Measurements from ENCODE around the gene MIF.

The MIF gene

GRCh38 chr22:23847310-23847920 lies 46.8 kb upstream of the MIF start:
- peaks cover 68% of the 10 kb centered on the region for H3K4me1 ChIP-seq (ENCODE audit: low read length)
- H3K27ac ChIP-seq (ENCODE audit: low read length), result no peak overlapping the region
- no peak overlapping the region for H3K9ac ChIP-seq (ENCODE audit: low read length)
- TF ChIP-seq, protein P1, sequence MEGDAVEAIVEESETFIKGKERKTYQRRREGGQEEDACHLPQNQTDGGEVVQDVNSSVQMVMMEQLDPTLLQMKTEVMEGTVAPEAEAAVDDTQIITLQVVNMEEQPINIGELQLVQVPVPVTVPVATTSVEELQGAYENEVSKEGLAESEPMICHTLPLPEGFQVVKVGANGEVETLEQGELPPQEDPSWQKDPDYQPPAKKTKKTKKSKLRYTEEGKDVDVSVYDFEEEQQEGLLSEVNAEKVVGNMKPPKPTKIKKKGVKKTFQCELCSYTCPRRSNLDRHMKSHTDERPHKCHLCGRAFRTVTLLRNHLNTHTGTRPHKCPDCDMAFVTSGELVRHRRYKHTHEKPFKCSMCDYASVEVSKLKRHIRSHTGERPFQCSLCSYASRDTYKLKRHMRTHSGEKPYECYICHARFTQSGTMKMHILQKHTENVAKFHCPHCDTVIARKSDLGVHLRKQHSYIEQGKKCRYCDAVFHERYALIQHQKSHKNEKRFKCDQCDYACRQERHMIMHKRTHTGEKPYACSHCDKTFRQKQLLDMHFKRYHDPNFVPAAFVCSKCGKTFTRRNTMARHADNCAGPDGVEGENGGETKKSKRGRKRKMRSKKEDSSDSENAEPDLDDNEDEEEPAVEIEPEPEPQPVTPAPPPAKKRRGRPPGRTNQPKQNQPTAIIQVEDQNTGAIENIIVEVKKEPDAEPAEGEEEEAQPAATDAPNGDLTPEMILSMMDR (IDR thresholded peaks at IDR 0.05; ENCODE audit: low read depth, low read length), result no peak
- no peak for TF ChIP-seq EZH2phosphoT487 (IDR thresholded peaks at IDR 0.05; ENCODE audit: low read depth)
- H3K4me3 ChIP-seq (ENCODE audit: low read length), result no peak overlapping the region
- H3K36me3 ChIP-seq (replicated peaks; ENCODE audit: low read depth, low read length), result no peaks in the 10 kb centered on the region
- H3K79me2 ChIP-seq (ENCODE audit: low read length), result no peaks in the 10 kb centered on the region
- peak overlapping the region; percentile 37 for H3K4me2 ChIP-seq (ENCODE audit: low read length)
- no peak overlapping the region for H2AFZ ChIP-seq (ENCODE audit: low read depth, low read length)
- H4K20me1 ChIP-seq (ENCODE audit: insufficient read depth, low read length), result no peaks in the 10 kb centered on the region
- H3K27me3 ChIP-seq (ENCODE audit: low read depth, low read length), result 0 out of 2 replicates have a peak, but pooled peaks cover 3% of the 10 kb centered on the region
- no peaks in the 10 kb centered on the region for H3K9me3 ChIP-seq (ENCODE audit: insufficient read depth, low read length)

DNA sequence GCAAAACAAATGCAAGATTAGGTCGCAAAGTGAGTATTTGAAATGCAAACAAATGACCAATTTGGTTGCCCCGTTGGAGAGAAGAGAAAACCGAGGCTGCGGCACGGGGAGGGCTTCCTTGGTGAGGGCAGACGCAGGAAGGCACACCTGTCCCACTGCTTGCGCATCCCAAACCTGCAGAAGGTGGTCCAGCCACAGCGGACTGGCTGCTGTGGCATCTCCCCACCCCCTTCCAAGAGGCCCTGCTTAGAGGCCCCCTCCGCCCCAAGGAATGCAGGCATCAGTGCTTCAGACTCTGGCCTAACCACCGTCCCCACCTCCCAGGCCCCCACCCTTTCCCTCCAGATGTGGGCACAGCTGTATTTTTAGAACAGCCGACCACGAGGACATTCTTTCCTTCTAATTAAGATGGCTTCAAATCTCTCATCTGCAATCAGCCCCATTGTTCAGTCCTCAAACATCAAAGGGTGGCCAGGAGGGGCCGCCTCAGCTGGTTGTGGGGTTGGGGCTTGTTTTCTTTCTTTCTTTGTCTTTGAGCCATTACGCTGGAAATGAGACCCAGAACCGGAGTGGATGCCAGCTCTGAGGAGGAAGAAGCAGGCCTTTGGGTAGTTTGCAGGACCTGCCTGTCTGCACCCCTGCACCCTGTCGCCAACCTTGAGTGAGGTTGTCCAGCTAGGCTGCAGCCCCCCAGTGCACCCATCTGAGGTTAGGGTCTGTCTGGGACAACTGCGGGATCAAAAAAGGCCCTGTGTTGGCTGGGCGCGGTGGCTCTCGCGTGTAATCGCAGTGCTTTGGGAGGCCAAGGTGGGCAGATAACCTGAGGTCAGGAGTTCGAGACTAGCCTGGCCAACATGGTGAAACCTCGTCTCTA lies 46.0 kb upstream of the MIF start:
- peaks cover 68% of the 10 kb centered on the region for H3K4me1 ChIP-seq (ENCODE audit: low read length)
- H3K4me2 ChIP-seq (ENCODE audit: low read length), result peak overlapping the region; percentile 37
- no peak for TF ChIP-seq EZH2phosphoT487 (IDR thresholded peaks at IDR 0.05; ENCODE audit: low read depth)
- TF ChIP-seq, protein P1 (IDR thresholded peaks at IDR 0.05; ENCODE audit: low read depth, low read length), result no peak

DNA sequence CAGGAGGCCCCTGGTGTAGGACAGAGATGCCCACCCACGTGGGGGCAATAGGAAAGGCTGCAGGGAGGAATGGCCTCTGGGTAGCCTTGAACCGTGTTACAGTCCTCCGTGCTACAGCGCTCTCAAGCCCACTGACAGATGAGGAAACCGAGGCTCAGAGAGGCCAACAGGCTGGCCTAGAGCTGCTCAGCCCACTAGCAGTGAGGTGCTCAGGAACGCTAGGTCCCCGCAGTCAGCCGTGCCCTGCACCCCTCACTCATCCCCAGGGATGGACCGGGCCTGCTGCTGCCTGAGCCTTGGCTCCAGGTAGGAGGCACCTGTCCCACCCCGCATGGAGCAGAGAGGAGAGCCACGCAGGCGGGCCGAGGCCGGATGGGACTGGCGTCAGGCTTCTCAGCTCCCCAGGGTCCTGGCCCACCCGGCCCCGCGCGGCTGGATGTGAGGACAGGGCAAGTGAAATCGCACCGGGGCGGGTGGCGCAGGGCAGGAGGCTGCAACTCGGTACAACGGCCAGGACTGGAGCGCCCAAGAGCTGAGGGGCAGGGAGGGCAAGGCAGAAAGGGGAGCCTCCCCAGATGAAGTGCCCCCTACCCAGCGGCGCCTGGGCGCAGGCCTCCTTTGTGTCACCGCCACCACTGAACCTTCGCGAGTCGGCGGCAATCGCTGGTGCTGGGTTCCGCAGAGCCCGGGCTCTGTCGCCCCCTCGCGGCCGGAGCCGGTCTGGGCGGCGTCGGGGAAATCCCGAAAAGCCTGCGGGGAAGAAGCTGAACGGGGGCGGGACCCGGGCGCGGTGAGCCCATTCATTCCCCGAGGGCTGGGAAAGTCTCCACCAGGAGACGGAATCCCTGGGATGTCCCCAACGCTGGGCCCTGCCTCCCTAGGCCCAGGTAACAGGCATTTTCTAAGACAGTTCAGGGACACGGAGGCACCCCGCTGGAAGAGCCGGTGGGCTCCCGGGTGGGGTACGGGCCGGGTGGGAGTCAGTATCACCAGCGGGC lies 44.9 kb upstream of the MIF start:
- Histone ChIP-seq H3K27ac (ENCODE audit: low read length) (no peak overlapping the region), H3K27me3 (ENCODE audit: low read depth, low read length) (0 out of 2 replicates have a peak, but pooled peaks cover 3% of the 10 kb centered on the region), H3K4me2 (ENCODE audit: low read length) (peak overlapping the region; percentile 95), H3K4me3 (ENCODE audit: low read length) (peak overlapping the region; percentile 76), H2AFZ (ENCODE audit: low read depth, low read length) (peak overlapping the region; percentile 75), H3K9me3 (ENCODE audit: insufficient read depth, low read length) (no peaks in the 10 kb centered on the region), H4K20me1 (ENCODE audit: insufficient read depth, low read length) (no peaks in the 10 kb centered on the region), H3K4me1 (ENCODE audit: low read length) (peaks cover 65% of the 10 kb centered on the region), H3K9ac (ENCODE audit: low read length) (peak overlapping the region; percentile 43), H3K36me3 (replicated peaks; ENCODE audit: low read depth, low read length) (no peaks in the 10 kb centered on the region), H3K79me2 (ENCODE audit: low read length) (no peaks in the 10 kb centered on the region)
- TF ChIP-seq, protein P1 (IDR thresholded peaks at IDR 0.05; ENCODE audit: low read depth, low read length), result peak; percentile 97
- no peak for TF ChIP-seq EZH2phosphoT487 (IDR thresholded peaks at IDR 0.05; ENCODE audit: low read depth)

More for the DNA sequence above, 46.0 kb upstream of the MIF start:
- Histone ChIP-seq H2AFZ (ENCODE audit: low read depth, low read length) (no peak overlapping the region), H3K27me3 (ENCODE audit: low read depth, low read length) (0 out of 2 replicates have a peak, but pooled peaks cover 3% of the 10 kb centered on the region), H3K79me2 (ENCODE audit: low read length) (no peaks in the 10 kb centered on the region), H3K9ac (ENCODE audit: low read length) (no peak overlapping the region), H3K9me3 (ENCODE audit: insufficient read depth, low read length) (no peaks in the 10 kb centered on the region), H3K27ac (ENCODE audit: low read length) (no peak overlapping the region), H3K36me3 (replicated peaks; ENCODE audit: low read depth, low read length) (no peaks in the 10 kb centered on the region), H4K20me1 (ENCODE audit: insufficient read depth, low read length) (no peaks in the 10 kb centered on the region), H3K4me3 (ENCODE audit: low read length) (no peak overlapping the region)

All from OCI-LY3 (cell line).